B cell (primary cell): ENCODE results near the gene CORO1C. TPM values are rescaled to one million over a fixed set of nuclear protein-coding genes. Genes with fewer than 3 reads are reported as not detected.

Source experiments
- ATAC-seq: fragments of 200-7000 bp; cut with Tn5 transposase; one replicate; pipeline ENCODE4 v1.10.0; 2021; ENCODE audit warnings: low read depth, mild to moderate bottlenecking, moderate number of reproducible peaks, moderate library complexity
- CTCF ChIA-PET: fragments of 350-600 bp; sonication (Branson Sonifier 250); formaldehyde crosslinking; loops from one replicate; lab custom pipeline; 2021; ENCODE audit warnings: antibody characterized with exemption, inconsistent platforms; lab: Charles Lee
- POLR2A ChIA-PET: fragments of 350-600 bp; sonication (Branson Sonifier 250); formaldehyde crosslinking; loops from one replicate; lab custom pipeline; 2021; ENCODE audit warnings: antibody characterized with exemption; lab: Charles Lee
- DNase-seq: peaks from one replicate; pipeline ENCODE4 v3.0.0; 2013
- H2AFZ ChIP-seq: 2 replicates; pipeline ENCODE4 v1.6.1; 2012; ENCODE audit warnings: mild to moderate bottlenecking, low read depth, low read length; ENCODE audit not compliant: insufficient read depth, poor library complexity, severe bottlenecking
- H3K27ac ChIP-seq, 2 donors: 1 replicate in 1 of 2; 2 replicates in 1 of 2; pipeline ENCODE4 v1.5.1; 2012 to 2013; ENCODE audit warnings: low read length in 2 of 2, mild to moderate bottlenecking in 2 of 2, moderate library complexity in 1 of 2
- H3K27me3 ChIP-seq, 4 experiments: fragments of 200-600 bp in 1 of 4; sonication (generic) in 1 of 4; replicated peaks in 1 of 4; 1 replicate in 2 of 4; 2 replicates in 2 of 4; pipeline versions ENCODE4 v1.6.1 to v1.7.0; 2013 to 2016; ENCODE audit warnings: low read length in 3 of 4, mild to moderate bottlenecking in 2 of 4, mixed read lengths in 1 of 4, moderate library complexity in 1 of 4; ENCODE audit not compliant: insufficient read depth in 4 of 4, control insufficient read depth in 3 of 4; ENCODE audit errors: control extremely low read depth in 1 of 4
- H3K36me3 ChIP-seq, 2 experiments: replicated peaks in 1 of 2; 1 replicate in 1 of 2; 2 replicates in 1 of 2; pipeline versions ENCODE4 v1.6.1 to v1.7.1; 2013; ENCODE audit warnings: low read length in 1 of 2; ENCODE audit not compliant: insufficient read depth in 2 of 2, control insufficient read depth in 1 of 2; ENCODE audit errors: control extremely low read depth in 1 of 2, extremely low read depth in 1 of 2
- H3K4me1 ChIP-seq, 2 donors: fragments of 200-600 bp in 1 of 2; sonication (generic) in 1 of 2; 1 replicate in 1 of 2; 2 replicates in 1 of 2; pipeline versions ENCODE4 v1.5.1 to v1.6.1; 2013 to 2017; ENCODE audit warnings: low read length in 2 of 2; ENCODE audit not compliant: control insufficient read depth in 2 of 2, insufficient read depth in 2 of 2
- H3K4me2 ChIP-seq: replicated peaks from 2 replicates; pipeline ENCODE3; 2012; ENCODE audit warnings: mild to moderate bottlenecking, low read depth, low read length; ENCODE audit not compliant: poor library complexity, severe bottlenecking
- H3K4me3 ChIP-seq, 5 experiments: fragments of 200-600 bp in 1 of 5; sonication (generic) in 1 of 5; 1 replicate in 3 of 5; 2 replicates in 2 of 5; pipeline versions ENCODE4 v1.5.1 to v1.7.0; 2011 to 2016; ENCODE audit warnings: low read length in 4 of 5, mild to moderate bottlenecking in 4 of 5, low read depth in 2 of 5, control low read depth in 1 of 5, moderate library complexity in 1 of 5; ENCODE audit not compliant: insufficient read depth in 1 of 5; ENCODE audit errors: control extremely low read depth in 1 of 5, extremely low read depth in 1 of 5
- H3K79me2 ChIP-seq: fragments of 200-600 bp; sonication (generic); one replicate; pipeline ENCODE4 v1.6.0; 2016; ENCODE audit warnings: low read length; ENCODE audit not compliant: control insufficient read depth, insufficient read depth
- H3K9ac ChIP-seq: fragments of 200-600 bp; sonication (generic); 2 replicates; pipeline ENCODE4 v1.6.1; 2017; ENCODE audit warnings: mild to moderate bottlenecking, low read length, moderate library complexity
- H3K9me3 ChIP-seq, 3 donors: one replicate each; pipeline versions ENCODE4 v1.6.1 to v1.7.1; 2013; ENCODE audit warnings: low read length in 2 of 3; ENCODE audit not compliant: control insufficient read depth in 2 of 3, insufficient read depth in 1 of 3; ENCODE audit errors: control extremely low read depth in 1 of 3
- H4K20me1 ChIP-seq: 2 replicates; pipeline ENCODE4 v1.6.0; 2012; ENCODE audit warnings: mild to moderate bottlenecking, low read length; ENCODE audit not compliant: insufficient read depth, control insufficient read depth, poor library complexity, severe bottlenecking
- H3K27ac Mint-ChIP-seq: one replicate; pipeline ENCODE4 v1.8.0; 2021; ENCODE audit warnings: mixed read lengths
- H3K27me3 Mint-ChIP-seq: one replicate; pipeline ENCODE4 v1.8.0; 2021; ENCODE audit warnings: mixed read lengths
- H3K4me1 Mint-ChIP-seq: one replicate; pipeline ENCODE4 v1.8.0; 2021; ENCODE audit warnings: mixed read lengths
- H3K4me3 Mint-ChIP-seq: one replicate; pipeline ENCODE4 v1.8.0; 2021; ENCODE audit warnings: mixed read lengths
- H3K9me3 Mint-ChIP-seq: one replicate; pipeline ENCODE4 v1.8.0; 2022; ENCODE audit warnings: mixed read lengths; ENCODE audit not compliant: insufficient read depth
- CTCF ChIP-seq: fragments of 200-600 bp; IDR thresholded peaks from one replicate; pipeline ENCODE4 v1.8.0; 2022; ENCODE audit warnings: antibody characterized with exemption, mild to moderate bottlenecking
- EZH2 ChIP-seq: IDR thresholded peaks from 2 replicates; pipeline ENCODE4 v1.6.1; 2012; ENCODE audit warnings: borderline replicate concordance, low read depth, mild to moderate bottlenecking, moderate library complexity, low read length; ENCODE audit not compliant: insufficient read depth, poor library complexity, severe bottlenecking
- WGBS: methylation state at CpG from one replicate; pipeline ENCODE4 v1.1.5; 2013; ENCODE audit warnings: missing lambda C conversion rate; ENCODE audit not compliant: insufficient coverage; 5-methylcytosine and 5-hydroxymethylcytosine counted together
- intact Hi-C: fragments of 100-400 bp; cut with micrococcal nuclease; formaldehyde crosslinking; loops from one replicate; pipeline ENCODE4 v1.10.0; 2022
- polyA plus RNA-seq: library from polyadenylated mRNA; depleted of rRNA; stranded (reverse); fragments of >200 nt; gene quantifications from 2 replicates; pipeline ENCODE4 v1.2.3, GENCODE V29; 2012
- total RNA-seq, 2 donors: library from RNA; stranded (reverse); fragments of 120-200 nt in 1 of 2; gene quantifications; 1 replicate in 1 of 2; 2 replicates in 1 of 2; pipeline versions ENCODE4 v1.2.3 to v1.2.4, GENCODE V29; 2013 to 2022

Gene CORO1C
- total and polyA plus RNA-seq, 2 donors (not counting 1 experiment from before 2014, with no cell fraction given), result 19.2 to 68.0 TPM

- Histone ChIP-seq H3K27ac (no peak overlapping the region), H3K9ac (no peak overlapping the region), H4K20me1 (peaks cover 15% of the 10 kb centered on the region), H3K4me2 (no peak overlapping the region), H3K36me3 (no peaks in the 10 kb centered on the region), H3K27me3 (no peaks in the 10 kb centered on the region), H3K4me3 (no peak overlapping the region), H3K4me1 (peaks cover 32 to 34% of the 10 kb centered on the region in 2 donors), H3K79me2 (peaks cover 97% of the 10 kb centered on the region), H2AFZ (no peak overlapping the region), H3K9me3 (no peaks in the 10 kb centered on the region)
- ChIA-PET CTCF (interaction anchor here (0.6 to 1.4 kb wide), 3 partner anchors 53 to 206 kb away, joined by 3 to 4 read pairs (median 3); no protein-coding TSS in a partner anchor), POLR2A (no interaction called here)
- ATAC-seq (no peak), DNase-seq (no peak)
- Mint-ChIP-seq H3K4me3 (no peak overlapping the region), H3K27ac (no peak overlapping the region), H3K4me1 (peaks cover 53% of the 10 kb centered on the region), H3K27me3 (no peaks in the 10 kb centered on the region), H3K9me3 (no peaks in the 10 kb centered on the region)
- TF ChIP-seq EZH2 (no peak), CTCF (no peak)
- WGBS, result 98% methylated on average over 4 of the region's 5 CpGs
- intact Hi-C loops, result no loop called here
These were observed 14.1 kb downstream of the CORO1C start for GRCh38 chr12:108717243-108717642.

GRCh38 chr12:108714866-108715265 lies 16.5 kb downstream of the CORO1C start:
- POLR2A ChIA-PET, result interaction anchor here (1.3 kb wide), 1 partner anchor 16 kb away, joined by 7 read pairs; no protein-coding TSS in a partner anchor
- intact Hi-C loops, result loop anchor here (1.0 to 2.0 kb wide), 2 partner anchors 15 to 50 kb away; no protein-coding TSS in a partner anchor
- Mint-ChIP-seq H3K27me3 (no peaks in the 10 kb centered on the region), H3K27ac (peak overlapping the region; percentile 11), H3K4me1 (peaks cover 53% of the 10 kb centered on the region), H3K4me3 (no peak overlapping the region), H3K9me3 (no peaks in the 10 kb centered on the region)
- WGBS, result 100% methylated on average over 4 of the region's 5 CpGs
- ATAC-seq, result no peak
- Histone ChIP-seq H3K4me2 (no peak overlapping the region), H3K9me3 (no peaks in the 10 kb centered on the region), H3K4me3 (peak overlapping the region in 1 of 5 experiments; percentile 30), H3K4me1 (peaks cover 39% of the 10 kb centered on the region in 2 donors), H4K20me1 (peaks cover 11% of the 10 kb centered on the region), H3K27me3 (no peaks in the 10 kb centered on the region), H3K79me2 (peaks cover 95% of the 10 kb centered on the region), H2AFZ (no peak overlapping the region), H3K36me3 (no peaks in the 10 kb centered on the region), H3K9ac (no peak overlapping the region), H3K27ac (no peak overlapping the region)
- TF ChIP-seq CTCF, result no peak
- no peak for DNase-seq
- CTCF ChIA-PET, result interaction anchor here (0.9 to 2.0 kb wide), 7 partner anchors 9 to 98 kb away, joined by 3 to 10 read pairs (median 3); partner anchors contain the start of gene CORO1C
